Upper lobe of left lung (tissue), 4 donors: Measurements from ENCODE around the gene CGREF1.

Experiments used
- CTCF ChIP-seq, 6 experiments: fragments of 450-650 bp in 4 of 6; fragments of 200-600 bp in 2 of 6; sonication (generic) in 2 of 6; IDR thresholded peaks; one replicate each; pipeline ENCODE4 v1.5.1; 2016 to 2019; ENCODE audit warnings: antibody characterized with exemption in 6 of 6
- POLR2AphosphoS5 ChIP-seq, 2 donors: sonication (generic); formaldehyde crosslinking; IDR thresholded peaks; one replicate each; pipeline ENCODE4 v1.5.1; 2017; ENCODE audit warnings: antibody characterized with exemption in 2 of 2

- TF ChIP-seq CTCF (IDR thresholded peaks at IDR 0.05) (no peak), POLR2AphosphoS5 (IDR thresholded peaks at IDR 0.05) (no peak)
Observed at GRCh38 chr2:27065128-27065527, 53.8 kb downstream of the CGREF1 start.
